ENCODE data around the gene TAF4. TPM values are rescaled to one million over a fixed set of nuclear protein-coding genes. Genes with fewer than 3 reads are reported as not detected.

TAF4 gene
- total and polyA plus RNA-seq, 2 donors (not counting 3 experiments of a cell fraction or from before 2014, with no cell fraction given), result 6.1 to 19.5 TPM

DNA sequence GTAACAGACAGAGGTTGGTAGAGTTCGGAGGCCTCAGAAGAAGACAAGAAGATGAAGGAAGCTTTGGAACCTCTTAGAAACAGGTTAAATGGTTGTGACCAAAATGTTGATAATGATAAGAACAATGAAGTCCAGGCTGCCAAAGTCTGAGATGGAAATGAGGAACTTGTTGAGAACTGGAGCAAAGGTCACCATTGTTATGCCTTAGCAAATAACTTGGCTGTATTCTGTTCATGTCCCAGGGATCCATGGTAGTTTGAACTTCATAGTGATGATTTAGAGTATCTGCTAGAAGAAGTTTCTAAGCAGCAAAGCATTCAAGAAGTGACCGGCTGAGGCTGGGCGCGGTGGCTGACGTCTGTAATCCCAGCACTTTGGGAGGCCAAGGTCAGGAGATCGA, 45.5 kb upstream of the TAF4 start:
- no peak overlapping the region for H3K27ac ChIP-seq (ENCODE audit: insufficient read depth, low read depth, low read length)
- H3K36me3 ChIP-seq (ENCODE audit: control insufficient read depth in 2 of 2, extremely low read depth in 1 of 2, insufficient read depth in 2 of 2, low read length in 2 of 2), result no peaks in the 10 kb centered on the region
- no peaks in the 10 kb centered on the region for H3K27me3 ChIP-seq (ENCODE audit: control insufficient read depth in 2 of 2, insufficient read depth in 2 of 2, low read length in 2 of 2)
- no peak overlapping the region for H3K9ac ChIP-seq (replicated peaks; ENCODE audit: extremely low read depth, insufficient read depth, low read length)
- no peaks in the 10 kb centered on the region for H3K4me1 ChIP-seq (ENCODE audit: control insufficient read depth, extremely low read depth, insufficient read depth, low read length)
- H3K4me2 ChIP-seq (ENCODE audit: insufficient read depth, low read length), result no peak overlapping the region
- H3K4me3 ChIP-seq (replicated peaks in 1 of 3; ENCODE audit: insufficient read depth in 1 of 3, low read depth in 1 of 3, low read length in 3 of 3), result no peak overlapping the region
- DNase-seq (ENCODE audit: low read depth, low spot score) (no peak), FAIRE-seq (no peak)
- H3K9me1 ChIP-seq (replicated peaks; ENCODE audit: control insufficient read depth, extremely low read depth, insufficient read depth, low read length), result no peaks in the 10 kb centered on the region
- BruUV-seq (replicated peaks), result no TSS peak
- ChIA-PET POLR2A (no interaction called here), CTCF (no interaction called here)
- dilution Hi-C loops (cut with MboI; ENCODE audit: extremely low pct_ligation_motif_present, low sequenced_read_pairs), result no loop called here
- H2AFZ ChIP-seq (ENCODE audit: low read depth, low read length), result no peak overlapping the region
- TF ChIP-seq POLR2AphosphoS5 (IDR thresholded peaks at IDR 0.05; ENCODE audit: insufficient read depth, low read depth, low read length), result no peak
- TF ChIP-seq, protein P1, sequence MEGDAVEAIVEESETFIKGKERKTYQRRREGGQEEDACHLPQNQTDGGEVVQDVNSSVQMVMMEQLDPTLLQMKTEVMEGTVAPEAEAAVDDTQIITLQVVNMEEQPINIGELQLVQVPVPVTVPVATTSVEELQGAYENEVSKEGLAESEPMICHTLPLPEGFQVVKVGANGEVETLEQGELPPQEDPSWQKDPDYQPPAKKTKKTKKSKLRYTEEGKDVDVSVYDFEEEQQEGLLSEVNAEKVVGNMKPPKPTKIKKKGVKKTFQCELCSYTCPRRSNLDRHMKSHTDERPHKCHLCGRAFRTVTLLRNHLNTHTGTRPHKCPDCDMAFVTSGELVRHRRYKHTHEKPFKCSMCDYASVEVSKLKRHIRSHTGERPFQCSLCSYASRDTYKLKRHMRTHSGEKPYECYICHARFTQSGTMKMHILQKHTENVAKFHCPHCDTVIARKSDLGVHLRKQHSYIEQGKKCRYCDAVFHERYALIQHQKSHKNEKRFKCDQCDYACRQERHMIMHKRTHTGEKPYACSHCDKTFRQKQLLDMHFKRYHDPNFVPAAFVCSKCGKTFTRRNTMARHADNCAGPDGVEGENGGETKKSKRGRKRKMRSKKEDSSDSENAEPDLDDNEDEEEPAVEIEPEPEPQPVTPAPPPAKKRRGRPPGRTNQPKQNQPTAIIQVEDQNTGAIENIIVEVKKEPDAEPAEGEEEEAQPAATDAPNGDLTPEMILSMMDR (IDR thresholded peaks at IDR 0.05; ENCODE audit: extremely low read depth in 1 of 2, insufficient read depth in 1 of 2, low read depth in 1 of 2, low read length in 2 of 2), result no peak
- TF ChIP-seq FOS (IDR thresholded peaks at IDR 0.05; ENCODE audit: borderline replicate concordance, insufficient read depth, low read length), result no peak
- TF ChIP-seq MYC (IDR thresholded peaks at IDR 0.05; ENCODE audit: low read depth, low read length), result no peak
- no peak for TF ChIP-seq EZH2 (IDR thresholded peaks at IDR 0.05; ENCODE audit: borderline replicate concordance, low read depth, low read length, severe bottlenecking)
- TF ChIP-seq, protein P2, sequence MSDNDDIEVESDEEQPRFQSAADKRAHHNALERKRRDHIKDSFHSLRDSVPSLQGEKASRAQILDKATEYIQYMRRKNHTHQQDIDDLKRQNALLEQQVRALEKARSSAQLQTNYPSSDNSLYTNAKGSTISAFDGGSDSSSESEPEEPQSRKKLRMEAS (IDR thresholded peaks at IDR 0.05; ENCODE audit: insufficient read depth, insufficient read length), result no peak
- TF ChIP-seq POLR2A (IDR thresholded peaks at IDR 0.05; ENCODE audit: low read depth, low read length), result no peak
- TF ChIP-seq JUN (IDR thresholded peaks at IDR 0.05; ENCODE audit: borderline replicate concordance, insufficient read depth, insufficient read length, low read depth), result no peak
- no peak for TF ChIP-seq GATA2 (IDR thresholded peaks at IDR 0.05; ENCODE audit: insufficient read depth, insufficient read length, low read depth, low read length)
- intact Hi-C loops (cut with micrococcal nuclease), result no loop called here
- no peaks in the 10 kb centered on the region for H3K79me2 ChIP-seq (ENCODE audit: control insufficient read depth, insufficient read depth, low read length)
- no peaks in the 10 kb centered on the region for H4K20me1 ChIP-seq (replicated peaks; ENCODE audit: control insufficient read depth, extremely low read depth, insufficient read depth, low read length)
- H3K9me3 ChIP-seq (replicated peaks; ENCODE audit: control insufficient read depth, insufficient read depth, low read length), result peaks cover 9% of the 10 kb centered on the region

All from endothelial cell of umbilical vein (primary cell).